A549 (cell line): ENCODE measurements around the gene SLC6A3. TPM values are rescaled to one million over a fixed set of nuclear protein-coding genes. Genes with fewer than 3 reads are reported as not detected.

Source experiments
- ATAC-seq, 2 experiments: fragments of 200-7000 bp in 1 of 2; fragments of >200 bp in 1 of 2; cut with Nextera tagmentation in 1 of 2; cut with Tn5 transposase in 1 of 2; 3 replicates each; pipeline versions ENCODE4 v1.8.0 to v1.9.1; 2018 to 2020; ENCODE audit warnings: mild to moderate bottlenecking in 1 of 2, moderate library complexity in 1 of 2
- CTCF ChIA-PET: fragments of 300-600 bp; sonication (Branson Sonifier 250); formaldehyde crosslinking; extraction: SDS; loops from one replicate; lab custom pipeline; 2021; ENCODE audit warnings: antibody characterized with exemption, inconsistent platforms; lab: Yijun Ruan, JAX
- POLR2A ChIA-PET: fragments of 350-600 bp; formaldehyde crosslinking; extraction: SDS; loops from one replicate; lab custom pipeline; 2021; ENCODE audit warnings: antibody characterized with exemption, inconsistent platforms; lab: Yijun Ruan, JAX
- DNase-seq, 2 experiments: peaks; one replicate each; pipeline versions ENCODE4 v3.0.0 to v3.0.0-alpha.2; 2011 to 2016; ENCODE audit warnings: low read depth in 1 of 2, low spot score in 1 of 2
- FAIRE-seq: peaks from 2 replicates; lab custom pipeline; 2011; peaks lifted over from hg19 to GRCh38; lab: Jason Lieb, UNC
- H3K27ac ChIP-seq, 2 experiments: fragments of >200 bp; sonication (Bioruptor Twin); formaldehyde crosslinking; 3 replicates each; pipeline ENCODE4 v1.5.1; 2016 to 2017
- H3K4me1 ChIP-seq: fragments of >200 bp; sonication (Bioruptor Twin); formaldehyde crosslinking; 3 replicates; pipeline ENCODE4 v1.6.1; 2016
- H3K4me2 ChIP-seq: fragments of >200 bp; sonication (Bioruptor Twin); formaldehyde crosslinking; 3 replicates; pipeline ENCODE4 v1.6.1; 2016
- H3K4me3 ChIP-seq: fragments of >200 bp; sonication (Bioruptor Twin); formaldehyde crosslinking; 3 replicates; pipeline ENCODE4 v1.5.1; 2016
- H3K9me3 ChIP-seq: fragments of >200 bp; sonication (Bioruptor Twin); formaldehyde crosslinking; 3 replicates; pipeline ENCODE4 v1.6.1; 2016
- CBX2 ChIP-seq: fragments of 200-600 bp; sonication (generic); IDR thresholded peaks from 2 replicates; pipeline ENCODE4 v1.6.1; 2016; ENCODE audit warnings: low read depth, mild to moderate bottlenecking, borderline replicate concordance
- CHD2 ChIP-seq: fragments of 150-350 bp; IDR thresholded peaks from 2 replicates; pipeline ENCODE4 v1.6.1; 2014; ENCODE audit warnings: low read length; ENCODE audit not compliant: partially characterized antibody
- EHF ChIP-seq: fragments of 250-450 bp; sonication (Bioruptor Pico); IDR thresholded peaks from 2 replicates; pipeline ENCODE4 v1.5.0; 2020; ENCODE audit warnings: mild to moderate bottlenecking
- EHMT2 ChIP-seq: fragments of 200-600 bp; sonication (generic); IDR thresholded peaks from 2 replicates; pipeline ENCODE4 v1.6.1; 2016; ENCODE audit warnings: antibody characterized with exemption, low read depth, mild to moderate bottlenecking, moderate library complexity
- FOXS1 ChIP-seq: fragments of 250-450 bp; sonication (Bioruptor Pico); IDR thresholded peaks from 2 replicates; pipeline ENCODE4 v1.5.0; 2020; ENCODE audit warnings: mild to moderate bottlenecking, moderate library complexity
- GATA3 ChIP-seq: IDR thresholded peaks from 2 replicates; pipeline ENCODE4 v1.6.1; 2012; ENCODE audit warnings: borderline replicate concordance
- HDAC2 ChIP-seq: fragments of 200-600 bp; sonication (generic); IDR thresholded peaks from 2 replicates; pipeline ENCODE4 v1.6.1; 2016
- HEYL ChIP-seq: fragments of 250-450 bp; sonication (Bioruptor Pico); IDR thresholded peaks from 2 replicates; pipeline ENCODE4 v1.8.0; 2021; ENCODE audit warnings: mild to moderate bottlenecking, moderate library complexity
- HOXB13 ChIP-seq: fragments of 250-450 bp; sonication (Bioruptor Pico); IDR thresholded peaks from 2 replicates; pipeline ENCODE4 v1.5.0; 2020; ENCODE audit warnings: low read depth, mild to moderate bottlenecking, moderate library complexity
- JUNB ChIP-seq: fragments of >200 bp; sonication (Bioruptor Twin); formaldehyde crosslinking; IDR thresholded peaks from 2 replicates; pipeline ENCODE4 v1.6.1; 2016
- KDM5A ChIP-seq: fragments of 200-600 bp; sonication (generic); IDR thresholded peaks from 2 replicates; pipeline ENCODE4 v1.6.1; 2016; ENCODE audit warnings: antibody characterized with exemption, mild to moderate bottlenecking
- MAFK ChIP-seq: fragments of 450-650 bp; IDR thresholded peaks from 2 replicates; pipeline ENCODE4 v1.6.1; 2014; ENCODE audit not compliant: partially characterized antibody
- PHF8 ChIP-seq: fragments of 200-600 bp; sonication (generic); IDR thresholded peaks from 2 replicates; pipeline ENCODE4 v1.6.1; 2016; ENCODE audit warnings: low read depth, mild to moderate bottlenecking, antibody characterized with exemption, moderate library complexity, borderline replicate concordance
- POLR2A ChIP-seq: IDR thresholded peaks from 2 replicates; pipeline ENCODE4 v1.6.1; 2012; ENCODE audit warnings: mild to moderate bottlenecking, low read length
- RCOR1 ChIP-seq: fragments of 150-350 bp; IDR thresholded peaks from 2 replicates; pipeline ENCODE4 v1.6.1; 2014; ENCODE audit warnings: antibody characterized with exemption, low read length, low read depth
- RFX5 ChIP-seq: fragments of 450-650 bp; IDR thresholded peaks from 2 replicates; pipeline ENCODE4 v1.7.1; 2014; ENCODE audit warnings: antibody characterized with exemption, mild to moderate bottlenecking, moderate library complexity
- RNF2 ChIP-seq: fragments of 200-600 bp; sonication (generic); IDR thresholded peaks from 2 replicates; pipeline ENCODE4 v1.6.1; 2016; ENCODE audit warnings: low read depth, mild to moderate bottlenecking, antibody characterized with exemption, moderate library complexity, borderline replicate concordance
- SMC3 ChIP-seq: fragments of >200 bp; sonication (Bioruptor Twin); formaldehyde crosslinking; IDR thresholded peaks from 3 replicates; pipeline ENCODE4 v1.6.1; 2018; ENCODE audit warnings: inconsistent platforms
- TFCP2L1 ChIP-seq: fragments of 250-450 bp; sonication (Bioruptor Pico); IDR thresholded peaks from 2 replicates; pipeline ENCODE4 v1.5.0; 2021; ENCODE audit warnings: mild to moderate bottlenecking
- TP53 ChIP-seq: fragments of 250-450 bp; sonication (Bioruptor Pico); IDR thresholded peaks from 2 replicates; pipeline ENCODE4 v1.5.0; 2021; ENCODE audit warnings: mild to moderate bottlenecking, moderate library complexity
- ZC3H11A ChIP-seq: fragments of 450-650 bp; IDR thresholded peaks from 2 replicates; pipeline ENCODE4 v1.6.1; 2014; ENCODE audit warnings: antibody characterized with exemption, mild to moderate bottlenecking
- ZFP36 ChIP-seq: fragments of 450-650 bp; IDR thresholded peaks from 2 replicates; pipeline ENCODE4 v1.6.1; 2014; ENCODE audit warnings: borderline replicate concordance; ENCODE audit not compliant: partially characterized antibody
- ZSCAN20 ChIP-seq: fragments of 250-450 bp; sonication (Bioruptor Pico); IDR thresholded peaks from 2 replicates; pipeline ENCODE4 v1.8.0; 2022; ENCODE audit warnings: mild to moderate bottlenecking, moderate library complexity
- WGBS: methylation state at CpG from one replicate; pipeline ENCODE4 v1.1.6; 2017; ENCODE audit errors: missing lambda C conversion rate; 5-methylcytosine and 5-hydroxymethylcytosine counted together
- polyA plus RNA-seq, 4 experiments: library from polyadenylated mRNA; depleted of rRNA in 3 of 4; stranded (reverse); fragments of >200 nt; fragmentation: RNase III in 1 of 4; extraction: RNeasy Plus Mini Kit Qiagen cat#74134 plus additional on column Dnase treatment in 1 of 4; gene quantifications; 2 replicates in 3 of 4; 3 replicates in 1 of 4; pipeline ENCODE4 v1.2.3, GENCODE V29; 2011 to 2017
- TF ChIP-seq, protein P1 (sequence below): fragments of >200 bp; sonication (Bioruptor Twin); formaldehyde crosslinking; IDR thresholded peaks from 2 replicates; pipeline ENCODE4 v1.6.1; 2016
- TF ChIP-seq, protein P2 (sequence below): IDR thresholded peaks from 2 replicates; pipeline ENCODE4 v1.6.1; 2012; ENCODE audit warnings: low read depth, borderline replicate concordance
- TF ChIP-seq, protein P3 (sequence below): IDR thresholded peaks from 2 replicates; pipeline ENCODE4 v1.6.1; 2012
- TF ChIP-seq, protein P4 (sequence below): fragments of 250-450 bp; sonication (Bioruptor Pico); IDR thresholded peaks from 2 replicates; pipeline ENCODE4 v1.5.0; 2021; ENCODE audit warnings: mild to moderate bottlenecking, moderate library complexity, borderline replicate concordance

Gene SLC6A3
- polyA plus RNA-seq, 2 of the 4 experiments (the other 2 are of a cell fraction), result 0.05 to 0.06 TPM

DNA sequence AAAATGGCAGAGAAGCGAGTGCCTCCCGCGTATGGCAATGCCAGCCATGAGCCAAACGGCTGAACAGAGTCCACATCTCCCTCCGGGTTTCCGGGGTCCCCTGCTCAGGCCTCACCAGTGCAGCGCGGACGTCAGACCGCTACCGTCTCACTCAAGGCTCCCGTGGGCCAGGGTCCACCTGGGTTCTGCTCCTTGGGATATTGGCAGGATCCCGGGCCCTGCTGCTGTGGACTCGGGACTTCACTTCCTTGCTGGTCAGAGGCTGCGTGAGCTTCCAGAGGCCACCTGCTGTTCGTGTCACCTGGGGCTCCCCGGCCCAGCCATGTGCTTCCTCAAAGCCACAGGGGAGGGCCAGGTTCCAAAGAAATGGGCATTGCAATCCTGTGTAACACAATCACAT is 61.9 kb downstream of the SLC6A3 start:
- POLR2A ChIA-PET, result no interaction called here
- DNase-seq, result no peak
- 69% methylated on average over 11 of the region's 17 CpGs for WGBS

DNA sequence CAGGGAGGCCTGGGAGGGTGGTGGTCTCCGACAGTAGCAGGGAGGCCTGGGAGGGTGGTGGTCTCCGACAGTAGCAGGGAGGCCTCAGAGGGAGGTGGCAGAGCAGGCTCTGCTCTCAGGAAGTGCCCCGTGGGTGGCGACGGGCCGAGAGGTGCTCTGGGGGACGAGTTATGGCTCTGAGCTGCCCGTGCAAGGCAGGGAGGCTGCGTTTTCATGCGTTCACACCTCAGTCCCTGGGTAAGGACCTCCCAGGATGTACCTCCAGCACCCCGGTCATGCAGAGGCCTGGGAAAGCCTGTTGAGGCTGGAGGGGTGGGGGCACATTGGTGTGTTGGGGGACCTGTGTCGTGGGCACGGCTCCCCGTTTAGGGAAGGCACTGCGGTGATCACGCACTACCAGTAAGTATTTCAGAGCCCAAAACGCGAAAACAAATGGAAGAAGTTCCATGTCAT is 63.0 kb downstream of the SLC6A3 start:
- H3K4me2 ChIP-seq, result no peak overlapping the region
- 82% methylated on average over 12 of the region's 18 CpGs for WGBS

More for the DNA sequence above, 61.9 kb downstream of the SLC6A3 start:
- ATAC-seq (no peak), FAIRE-seq (no peak)
- H3K4me3 ChIP-seq, result no peak overlapping the region
- H3K4me2 ChIP-seq, result no peak overlapping the region
- H3K9me3 ChIP-seq, result peaks cover 7% of the 10 kb centered on the region; the same call in 2 of the 3 replicates
- 0 out of 3 replicates have a peak, but pooled peaks cover 3% of the 10 kb centered on the region for H3K4me1 ChIP-seq
- CTCF ChIA-PET, result interaction anchor here (1.1 kb wide), 1 partner anchor 33 kb away, joined by 3 read pairs; no protein-coding TSS in a partner anchor
- no peak overlapping the region for H3K27ac ChIP-seq
- TF ChIP-seq ZFP36 (no peak), ZSCAN20 (no peak), HDAC2 (no peak), GATA3 (no peak), ZC3H11A (no peak), POLR2A (no peak), RFX5 (no peak), KDM5A (no peak), SMC3 (no peak)
- TF ChIP-seq, protein P1, sequence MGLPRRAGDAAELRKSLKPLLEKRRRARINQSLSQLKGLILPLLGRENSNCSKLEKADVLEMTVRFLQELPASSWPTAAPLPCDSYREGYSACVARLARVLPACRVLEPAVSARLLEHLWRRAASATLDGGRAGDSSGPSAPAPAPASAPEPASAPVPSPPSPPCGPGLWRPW, result no peak
- TF ChIP-seq, protein P2, sequence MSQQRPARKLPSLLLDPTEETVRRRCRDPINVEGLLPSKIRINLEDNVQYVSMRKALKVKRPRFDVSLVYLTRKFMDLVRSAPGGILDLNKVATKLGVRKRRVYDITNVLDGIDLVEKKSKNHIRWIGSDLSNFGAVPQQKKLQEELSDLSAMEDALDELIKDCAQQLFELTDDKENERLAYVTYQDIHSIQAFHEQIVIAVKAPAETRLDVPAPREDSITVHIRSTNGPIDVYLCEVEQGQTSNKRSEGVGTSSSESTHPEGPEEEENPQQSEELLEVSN, result no peak
- TF ChIP-seq, protein P3, sequence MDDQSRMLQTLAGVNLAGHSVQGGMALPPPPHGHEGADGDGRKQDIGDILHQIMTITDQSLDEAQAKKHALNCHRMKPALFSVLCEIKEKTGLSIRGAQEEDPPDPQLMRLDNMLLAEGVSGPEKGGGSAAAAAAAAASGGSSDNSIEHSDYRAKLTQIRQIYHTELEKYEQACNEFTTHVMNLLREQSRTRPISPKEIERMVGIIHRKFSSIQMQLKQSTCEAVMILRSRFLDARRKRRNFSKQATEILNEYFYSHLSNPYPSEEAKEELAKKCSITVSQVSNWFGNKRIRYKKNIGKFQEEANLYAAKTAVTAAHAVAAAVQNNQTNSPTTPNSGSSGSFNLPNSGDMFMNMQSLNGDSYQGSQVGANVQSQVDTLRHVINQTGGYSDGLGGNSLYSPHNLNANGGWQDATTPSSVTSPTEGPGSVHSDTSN, result no peak

DNA sequence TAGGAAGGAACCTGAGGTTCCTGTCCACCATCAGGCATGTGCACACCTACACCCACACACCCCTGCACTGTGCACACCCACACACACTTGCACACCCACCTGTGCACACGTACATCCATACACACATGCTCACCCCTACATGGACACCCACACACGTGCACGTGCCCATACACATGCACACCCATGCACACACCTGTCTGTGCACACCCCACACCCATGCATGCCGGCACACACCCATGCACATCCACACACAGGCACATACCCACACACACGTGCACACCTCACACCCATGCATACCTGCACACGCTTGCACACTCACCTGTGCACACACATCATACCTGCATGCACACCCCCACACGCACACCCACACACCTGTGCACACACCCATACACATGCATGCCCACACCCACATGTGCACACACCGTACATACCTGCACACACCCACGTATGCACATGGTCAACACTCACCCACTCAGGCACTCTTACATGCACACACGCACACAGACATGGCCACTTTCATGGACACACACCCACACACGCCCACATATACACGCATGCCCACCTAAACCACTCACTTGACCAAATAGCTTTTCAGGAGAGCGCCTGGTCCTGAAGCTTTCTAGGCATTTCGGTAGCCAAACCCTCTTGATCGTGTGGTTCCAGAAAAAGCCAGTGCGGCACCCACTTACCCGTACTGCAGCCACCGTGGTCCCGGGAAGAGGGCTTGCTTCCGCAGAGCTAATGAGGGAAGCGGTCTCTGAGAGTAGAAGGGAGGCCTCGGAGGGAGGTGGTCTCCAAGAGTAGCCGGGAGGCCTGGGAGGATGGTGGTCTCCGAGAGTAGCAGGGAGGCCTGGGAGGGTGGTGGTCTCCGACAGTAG is 63.6 kb downstream of the SLC6A3 start:
- no peak overlapping the region for H3K4me2 ChIP-seq
- 73% methylated on average over 25 of the region's 25 CpGs for WGBS
- FAIRE-seq (no peak), ATAC-seq (no peak), DNase-seq (no peak)
- no peak overlapping the region for H3K4me3 ChIP-seq
- CTCF ChIA-PET, result interaction anchor here (0.5 to 3.1 kb wide), 18 partner anchors 9 to 263 kb away, joined by 3 to 36 read pairs (median 6); no protein-coding TSS in a partner anchor
- POLR2A ChIA-PET, result no interaction called here
- peaks cover 7% of the 10 kb centered on the region; the same call in 2 of the 3 replicates for H3K9me3 ChIP-seq
- H3K27ac ChIP-seq, result no peak overlapping the region
- 0 out of 3 replicates have a peak, but pooled peaks cover 6% of the 10 kb centered on the region for H3K4me1 ChIP-seq
- TF ChIP-seq EHMT2 (no peak), MAFK (no peak), TP53 (no peak), TFCP2L1 (CRISPR knock-in tag) (no peak), JUNB (no peak), HOXB13 (CRISPR knock-in tag) (no peak), PHF8 (no peak), RFX5 (no peak), CBX2 (no peak), EHF (CRISPR knock-in tag) (no peak), FOXS1 (CRISPR knock-in tag) (no peak), RNF2 (no peak), SMC3 (no peak), POLR2A (no peak)
- TF ChIP-seq, protein P2, result no peak
- TF ChIP-seq, protein P4, sequence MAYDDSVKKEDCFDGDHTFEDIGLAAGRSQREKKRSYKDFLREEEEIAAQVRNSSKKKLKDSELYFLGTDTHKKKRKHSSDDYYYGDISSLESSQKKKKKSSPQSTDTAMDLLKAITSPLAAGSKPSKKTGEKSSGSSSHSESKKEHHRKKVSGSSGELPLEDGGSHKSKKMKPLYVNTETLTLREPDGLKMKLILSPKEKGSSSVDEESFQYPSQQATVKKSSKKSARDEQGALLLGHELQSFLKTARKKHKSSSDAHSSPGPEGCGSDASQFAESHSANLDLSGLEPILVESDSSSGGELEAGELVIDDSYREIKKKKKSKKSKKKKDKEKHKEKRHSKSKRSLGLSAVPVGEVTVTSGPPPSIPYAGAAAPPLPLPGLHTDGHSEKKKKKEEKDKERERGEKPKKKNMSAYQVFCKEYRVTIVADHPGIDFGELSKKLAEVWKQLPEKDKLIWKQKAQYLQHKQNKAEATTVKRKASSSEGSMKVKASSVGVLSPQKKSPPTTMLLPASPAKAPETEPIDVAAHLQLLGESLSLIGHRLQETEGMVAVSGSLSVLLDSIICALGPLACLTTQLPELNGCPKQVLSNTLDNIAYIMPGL (CRISPR knock-in tag), result no peak
- TF ChIP-seq, protein P3, result no peak

More for the DNA sequence above, 63.0 kb downstream of the SLC6A3 start:
- H3K9me3 ChIP-seq, result peaks cover 7% of the 10 kb centered on the region; the same call in 2 of the 3 replicates
- H3K4me3 ChIP-seq, result no peak overlapping the region
- no peak for TF ChIP-seq HEYL (CRISPR knock-in tag)
- TF ChIP-seq RCOR1, result no peak
- no peak for TF ChIP-seq CHD2
- TF ChIP-seq, all 56 proteins: peak for 0
- ChIA-PET CTCF (interaction anchor here (0.5 to 2.9 kb wide), 4 partner anchors 11 to 174 kb away, joined by 3 to 22 read pairs (median 3); no protein-coding TSS in a partner anchor), POLR2A (no interaction called here)
- FAIRE-seq (no peak), ATAC-seq (no peak), DNase-seq (no peak)
- no peak overlapping the region for H3K27ac ChIP-seq
- 0 out of 3 replicates have a peak, but pooled peaks cover 3% of the 10 kb centered on the region for H3K4me1 ChIP-seq
